Calu3 (cell line): Measurements from ENCODE around the gene MCF2L. TPM values are rescaled to one million over a fixed set of nuclear protein-coding genes. Genes with fewer than 3 reads are reported as not detected.

Experiments
- BruUV-seq: library from RNA; stranded (reverse); fragments of 400-500 nt; replicated peaks from 2 replicates; lab custom pipeline; 2021; lab: Mats Ljungman, UMichigan
- CTCF ChIA-PET: fragments of 300-600 bp; sonication (Branson Sonifier 250); formaldehyde crosslinking; loops from one replicate; lab custom pipeline; 2022; ENCODE audit warnings: antibody characterized with exemption; lab: Charles Lee
- DNase-seq: peaks from one replicate; pipeline ENCODE4 v3.0.0; 2022
- H3K27ac Mint-ChIP-seq: one replicate; pipeline ENCODE4 v1.8.0; 2022; ENCODE audit warnings: mixed read lengths; ENCODE audit not compliant: unreplicated experiment
- H3K27me3 Mint-ChIP-seq: one replicate; pipeline ENCODE4 v1.8.0; 2022; ENCODE audit warnings: mixed read lengths; ENCODE audit not compliant: unreplicated experiment
- H3K36me3 Mint-ChIP-seq: one replicate; pipeline ENCODE4 v1.8.0; 2022; ENCODE audit warnings: mild to moderate bottlenecking, moderate library complexity, mixed read lengths; ENCODE audit not compliant: insufficient read depth, unreplicated experiment
- H3K4me1 Mint-ChIP-seq: one replicate; pipeline ENCODE4 v1.8.0; 2022; ENCODE audit warnings: mild to moderate bottlenecking, low read depth, mixed read lengths; ENCODE audit not compliant: unreplicated experiment
- H3K4me3 Mint-ChIP-seq: one replicate; pipeline ENCODE4 v1.8.0; 2022; ENCODE audit warnings: mild to moderate bottlenecking, low read depth, moderate library complexity, mixed read lengths; ENCODE audit not compliant: unreplicated experiment
- H3K9me3 Mint-ChIP-seq: one replicate; pipeline ENCODE4 v1.8.0; 2022; ENCODE audit warnings: low read depth, mixed read lengths; ENCODE audit not compliant: unreplicated experiment
- intact Hi-C: fragments of 100-400 bp; cut with micrococcal nuclease; formaldehyde crosslinking; loops from one replicate; pipeline ENCODE4 v1.10.0; 2022; ENCODE audit not compliant: unreplicated experiment
- total RNA-seq: library from RNA; stranded (reverse); gene quantifications from 2 replicates; pipeline ENCODE4 v1.2.3, GENCODE V29; 2022
- TF ChIP-seq, protein P1 (sequence below): fragments of 200-600 bp; IDR thresholded peaks from one replicate; pipeline ENCODE4 v1.8.0; 2022; ENCODE audit warnings: antibody characterized with exemption; ENCODE audit not compliant: unreplicated experiment

Gene MCF2L
- total RNA-seq, 1 experiment from 2014 or later: 12.9 TPM

DNA sequence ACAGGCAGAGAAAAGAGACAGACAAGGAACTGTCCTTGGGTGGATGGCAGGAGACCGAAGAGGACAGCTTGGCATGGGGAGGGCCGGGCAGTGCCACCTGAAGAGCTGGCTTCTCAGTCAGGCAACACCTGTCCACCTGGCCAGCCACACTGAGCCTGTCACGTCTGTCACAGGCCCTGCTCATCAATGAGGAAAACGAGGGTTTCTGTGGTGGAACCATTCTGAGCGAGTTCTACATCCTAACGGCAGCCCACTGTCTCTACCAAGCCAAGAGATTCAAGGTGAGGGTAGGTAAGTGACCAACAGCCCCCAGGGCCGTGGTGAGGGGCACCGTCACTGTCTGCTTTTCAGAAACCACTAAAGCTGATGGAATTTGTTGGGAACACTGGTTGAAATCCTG, 178.2 kb downstream of the MCF2L start:
- BruUV-seq: no TSS peak
- Mint-ChIP-seq H3K9me3 (no peaks in the 10 kb centered on the region), H3K36me3 (no peaks in the 10 kb centered on the region), H3K4me3 (no peak overlapping the region), H3K27ac (no peak overlapping the region), H3K4me1 (peaks cover 2% of the 10 kb centered on the region), H3K27me3 (peaks cover 24% of the 10 kb centered on the region)
- intact Hi-C loops: no loop called here
- TF ChIP-seq, protein P1, sequence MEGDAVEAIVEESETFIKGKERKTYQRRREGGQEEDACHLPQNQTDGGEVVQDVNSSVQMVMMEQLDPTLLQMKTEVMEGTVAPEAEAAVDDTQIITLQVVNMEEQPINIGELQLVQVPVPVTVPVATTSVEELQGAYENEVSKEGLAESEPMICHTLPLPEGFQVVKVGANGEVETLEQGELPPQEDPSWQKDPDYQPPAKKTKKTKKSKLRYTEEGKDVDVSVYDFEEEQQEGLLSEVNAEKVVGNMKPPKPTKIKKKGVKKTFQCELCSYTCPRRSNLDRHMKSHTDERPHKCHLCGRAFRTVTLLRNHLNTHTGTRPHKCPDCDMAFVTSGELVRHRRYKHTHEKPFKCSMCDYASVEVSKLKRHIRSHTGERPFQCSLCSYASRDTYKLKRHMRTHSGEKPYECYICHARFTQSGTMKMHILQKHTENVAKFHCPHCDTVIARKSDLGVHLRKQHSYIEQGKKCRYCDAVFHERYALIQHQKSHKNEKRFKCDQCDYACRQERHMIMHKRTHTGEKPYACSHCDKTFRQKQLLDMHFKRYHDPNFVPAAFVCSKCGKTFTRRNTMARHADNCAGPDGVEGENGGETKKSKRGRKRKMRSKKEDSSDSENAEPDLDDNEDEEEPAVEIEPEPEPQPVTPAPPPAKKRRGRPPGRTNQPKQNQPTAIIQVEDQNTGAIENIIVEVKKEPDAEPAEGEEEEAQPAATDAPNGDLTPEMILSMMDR: no peak
- no peak for DNase-seq
- CTCF ChIA-PET: no interaction called here

DNA sequence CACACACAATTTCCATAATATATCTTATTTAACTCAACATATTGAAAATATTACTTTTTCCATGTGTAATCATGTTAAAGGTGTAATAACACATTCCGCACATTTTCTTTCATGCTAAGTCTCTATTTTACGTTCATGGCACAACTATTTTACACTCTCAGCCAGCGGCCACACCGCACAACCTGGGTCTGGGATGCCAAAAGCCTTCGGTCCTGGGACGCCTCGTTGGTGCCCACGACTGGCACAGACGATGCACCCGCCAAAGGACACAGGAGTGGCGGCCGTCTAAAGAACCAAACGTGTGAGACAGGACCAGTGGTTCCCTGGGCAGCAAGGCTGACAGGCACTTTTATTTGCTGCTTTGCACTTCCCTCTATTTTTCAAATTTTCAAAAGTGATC, 179.4 kb downstream of the MCF2L start:
- no peak overlapping the region for H3K27ac Mint-ChIP-seq
- CTCF ChIA-PET: no interaction called here
- peaks cover 11% of the 10 kb centered on the region for H3K4me1 Mint-ChIP-seq
- peaks cover 9% of the 10 kb centered on the region for H3K36me3 Mint-ChIP-seq
- TF ChIP-seq, protein P1: no peak
- DNase-seq: no peak
- no TSS peak for BruUV-seq
- peaks cover 35% of the 10 kb centered on the region for H3K27me3 Mint-ChIP-seq
- H3K9me3 Mint-ChIP-seq: no peaks in the 10 kb centered on the region
- no peak overlapping the region for H3K4me3 Mint-ChIP-seq
- intact Hi-C loops: no loop called here

DNA sequence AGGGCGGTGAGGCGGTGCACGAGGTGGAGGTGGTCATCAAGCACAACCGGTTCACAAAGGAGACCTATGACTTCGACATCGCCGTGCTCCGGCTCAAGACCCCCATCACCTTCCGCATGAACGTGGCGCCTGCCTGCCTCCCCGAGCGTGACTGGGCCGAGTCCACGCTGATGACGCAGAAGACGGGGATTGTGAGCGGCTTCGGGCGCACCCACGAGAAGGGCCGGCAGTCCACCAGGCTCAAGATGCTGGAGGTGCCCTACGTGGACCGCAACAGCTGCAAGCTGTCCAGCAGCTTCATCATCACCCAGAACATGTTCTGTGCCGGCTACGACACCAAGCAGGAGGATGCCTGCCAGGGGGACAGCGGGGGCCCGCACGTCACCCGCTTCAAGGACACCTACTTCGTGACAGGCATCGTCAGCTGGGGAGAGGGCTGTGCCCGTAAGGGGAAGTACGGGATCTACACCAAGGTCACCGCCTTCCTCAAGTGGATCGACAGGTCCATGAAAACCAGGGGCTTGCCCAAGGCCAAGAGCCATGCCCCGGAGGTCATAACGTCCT, 180.0 kb downstream of the MCF2L start:
- Mint-ChIP-seq H3K27me3 (peaks cover 35% of the 10 kb centered on the region), H3K4me3 (no peak overlapping the region), H3K27ac (no peak overlapping the region), H3K9me3 (no peaks in the 10 kb centered on the region), H3K36me3 (peaks cover 13% of the 10 kb centered on the region), H3K4me1 (peaks cover 11% of the 10 kb centered on the region)
- intact Hi-C loops: no loop called here
- no TSS peak for BruUV-seq
- DNase-seq: no peak
- TF ChIP-seq, protein P1: no peak
- CTCF ChIA-PET: no interaction called here

Other genes starting within 250 kb of the MCF2L start
- not detected in 2 replicates for gene F7, start 136.6 kb downstream of the MCF2L start, total RNA-seq
- not detected in 2 replicates for gene F10, start 153.6 kb downstream of the MCF2L start, total RNA-seq
- not detected in 2 replicates for gene PROZ, start 189.4 kb downstream of the MCF2L start, total RNA-seq
- gene PCID2, start 239.5 kb downstream of the MCF2L start, total RNA-seq: 21.1 and 21.2 TPM in 2 replicates
- gene CUL4A, start 240.4 kb downstream of the MCF2L start, total RNA-seq: 27.3 and 32.1 TPM in 2 replicates